Activated T-cell treated with anti-CD3 and anti-CD28 coated beads for 1 hour (primary cell): ENCODE measurements around the gene RNF41.

Experiments used
- DNase-seq: peaks from one replicate; pipeline ENCODE4 v3.0.0-alpha.2; 2020; ENCODE audit warnings: low read depth

The RNF41 gene

DNA sequence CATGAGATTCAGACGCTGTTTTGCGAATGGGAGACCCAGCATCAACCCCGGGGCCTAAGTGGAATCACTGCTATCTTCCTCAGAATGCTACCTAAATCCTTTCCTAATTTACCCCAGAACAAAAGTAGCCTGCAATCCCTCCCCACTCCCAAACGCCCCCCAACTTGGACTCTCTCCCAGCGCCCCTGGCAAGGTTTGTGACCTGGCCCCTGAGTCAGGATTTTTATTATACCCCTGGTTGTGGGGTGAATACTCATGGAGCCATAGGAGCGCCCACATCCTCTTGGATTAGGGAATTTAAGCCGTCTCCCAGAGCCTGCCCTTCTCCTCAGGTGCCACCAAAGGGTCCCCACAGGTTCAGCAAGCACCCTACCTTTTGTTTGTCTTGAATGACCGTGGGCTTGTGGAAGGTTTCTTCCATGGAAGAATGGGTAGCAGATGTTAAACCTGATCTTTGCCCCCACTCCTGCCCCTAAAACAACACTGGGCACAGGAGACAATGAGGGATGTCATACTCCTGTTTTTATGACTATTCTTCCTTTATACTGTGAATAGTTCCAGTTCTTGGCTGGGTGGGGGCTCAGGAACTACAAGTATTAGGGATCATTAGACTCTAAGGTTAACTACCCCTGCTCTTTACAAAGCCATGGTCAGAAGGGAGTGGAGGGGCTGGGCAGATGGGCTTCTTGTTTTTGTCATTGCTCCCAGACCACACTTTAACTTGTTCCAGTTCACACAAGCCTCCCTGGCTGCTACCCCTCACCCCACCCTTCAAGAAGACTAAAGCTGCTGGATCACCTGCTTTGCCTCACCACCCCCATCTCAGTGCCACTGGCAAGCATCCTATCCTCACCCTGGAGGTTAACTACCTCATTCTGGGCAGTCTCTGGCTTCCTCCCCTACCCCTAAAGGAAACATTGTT is 68.7 kb downstream of the RNF41 start:
- DNase-seq = no peak
